Spleen (tissue), 11 donors: ENCODE data around the gene KCNT1. TPM values are rescaled to one million over a fixed set of nuclear protein-coding genes. Genes with fewer than 3 reads are reported as not detected.

Experiments
- DNase-seq: peaks from one replicate; pipeline ENCODE4 v3.0.0-alpha.2; 2020
- H3K27ac ChIP-seq, 8 donors: fragments of 200-600 bp; sonication (generic) in 7 of 8; 1 replicate in 4 of 8; 2 replicates in 4 of 8; pipeline versions ENCODE4 v1.5.0 to v1.8.0; 2016 to 2021; ENCODE audit warnings: inconsistent platforms in 4 of 8, mild to moderate bottlenecking in 4 of 8, moderate library complexity in 1 of 8
- H3K27me3 ChIP-seq, 7 donors: fragments of 200-600 bp; sonication (generic) in 6 of 7; replicated peaks in 1 of 7; 1 replicate in 4 of 7; 2 replicates in 3 of 7; pipeline versions ENCODE4 v1.5.0 to v1.8.0; 2016 to 2021; ENCODE audit warnings: inconsistent platforms in 3 of 7, mild to moderate bottlenecking in 1 of 7
- H3K36me3 ChIP-seq, 6 donors: fragments of 200-600 bp; sonication (generic) in 5 of 6; 1 replicate in 4 of 6; 2 replicates in 2 of 6; pipeline versions ENCODE4 v1.5.0 to v1.8.0; 2016 to 2021; ENCODE audit warnings: inconsistent platforms in 2 of 6
- H3K4me1 ChIP-seq, 6 donors: fragments of 200-600 bp; sonication (generic) in 5 of 6; 1 replicate in 3 of 6; 2 replicates in 3 of 6; pipeline versions ENCODE4 v1.5.0 to v1.8.0; 2016 to 2021; ENCODE audit warnings: inconsistent platforms in 3 of 6
- H3K4me3 ChIP-seq, 8 donors: fragments of 200-600 bp; sonication (generic) in 7 of 8; 1 replicate in 4 of 8; 2 replicates in 4 of 8; pipeline versions ENCODE4 v1.5.0 to v1.8.0; 2016 to 2021; ENCODE audit warnings: inconsistent platforms in 4 of 8, mild to moderate bottlenecking in 4 of 8, moderate library complexity in 2 of 8
- H3K9me3 ChIP-seq, 8 donors: fragments of 200-600 bp; sonication (generic) in 7 of 8; 1 replicate in 4 of 8; 2 replicates in 4 of 8; pipeline versions ENCODE4 v1.5.0 to v1.8.0; 2016 to 2021; ENCODE audit warnings: inconsistent platforms in 4 of 8
- CTCF ChIP-seq, 11 experiments: fragments of 200-600 bp in 7 of 11; fragments of 450-650 bp in 4 of 11; sonication (generic) in 4 of 11; IDR thresholded peaks in 8 of 11; conservative IDR thresholded peaks in 3 of 11; 1 replicate in 7 of 11; 2 replicates in 4 of 11; pipeline versions ENCODE4 v1.4.0 to v1.8.0; 2016 to 2021; ENCODE audit warnings: antibody characterized with exemption in 11 of 11, inconsistent platforms in 4 of 11, mild to moderate bottlenecking in 1 of 11
- POLR2A ChIP-seq, 3 donors: fragments of 450-650 bp; IDR thresholded peaks; one replicate each; pipeline ENCODE4 v1.5.1; 2017; ENCODE audit warnings: antibody characterized with exemption in 3 of 3, mild to moderate bottlenecking in 1 of 3
- POLR2AphosphoS5 ChIP-seq, 3 donors: sonication (generic); formaldehyde crosslinking; IDR thresholded peaks; one replicate each; pipeline ENCODE4 v1.5.1; 2017; ENCODE audit warnings: antibody characterized with exemption in 3 of 3
- WGBS, 5 donors: extraction: QIAGEN DNeasy Blood & Tissue Kit in 3 of 5; methylation state at CpG; one replicate each; pipeline versions ENCODE4 v1.1.5 to v1.1.7; 2013 to 2018; 5-methylcytosine and 5-hydroxymethylcytosine counted together
- intact Hi-C: fragments of 100-400 bp; cut with DNase I; formaldehyde crosslinking; loops from one replicate; pipeline ENCODE4 v1.15.0; 2023; ENCODE audit warnings: low total_unique reads
- polyA plus RNA-seq, 3 donors: library from polyadenylated mRNA; stranded (reverse); fragments of 200-250 nt; gene quantifications; one replicate each; pipeline ENCODE4 v1.2.1, GENCODE V29; 2013
- total RNA-seq, 7 donors: library from RNA; depleted of rRNA in 3 of 7; stranded (reverse); fragments of >200 nt in 3 of 7; fragmentation: NEBNext Ultra II Directional in 4 of 7; extraction: Animal tissue kit (Norgen Biotek cat#: 25700) in 4 of 7; gene quantifications; one replicate each; pipeline versions ENCODE4 v1.1.0 to v1.2.1, GENCODE V29; 2016 to 2021
- donor health status: healthy with polysubstance abuse.
- donor health status: DM: no; HTN: no; CAD: no; lungs with moderate emphysema.
- donor health status: DM: no; HTN: no; CAD: no.
- donor health status: Bipolar disorder and iron deficiency.
- donor health status: healthy.
- donor health status: DM: no; HTN: no; CAD: no.
- donor health status: DM: yes; HTN: yes; CAD: no.

The KCNT1 gene
- total and polyA plus RNA-seq, 10 donors, result 1.0 to 41.5 (median 19.8) TPM

GRCh38 chr9:135734616-135735144 lies 32.7 kb downstream of the KCNT1 start:
- intact Hi-C loops, result no loop called here
- 81 to 83% (median 82%) methylated on average over 3 to 27 of the region's 27 CpGs for WGBS, 5 donors
- no peak for DNase-seq
- peaks cover 0 to 21% (median 12%) of the 10 kb centered on the region in 8 donors for H3K9me3 ChIP-seq
- H3K4me1 ChIP-seq, result peaks cover 0 to 12% (median 0%) of the 10 kb centered on the region in 6 donors
- no peak overlapping the region for H3K4me3 ChIP-seq
- H3K27me3 ChIP-seq, result peaks cover 0 to 61% (median 33%) of the 10 kb centered on the region in 7 donors
- no peak overlapping the region for H3K27ac ChIP-seq
- H3K36me3 ChIP-seq, result peaks cover 0 to 9% (median 0%) of the 10 kb centered on the region in 6 donors
- TF ChIP-seq POLR2A (IDR thresholded peaks at IDR 0.05) (no peak), CTCF (IDR thresholded peaks at IDR 0.05 in 8 of 11, conservative IDR thresholded peaks at IDR 0.05 in 3 of 11) (no peak)

GRCh38 chr9:135736272-135736978 lies 34.4 kb downstream of the KCNT1 start:
- H3K27ac ChIP-seq, result no peak overlapping the region

GRCh38 chr9:135736979-135737839 lies 35.2 kb downstream of the KCNT1 start:
- Histone ChIP-seq H3K4me1 (peaks cover 0 to 12% (median 0%) of the 10 kb centered on the region in 6 donors), H3K9me3 (peaks cover 0 to 3% (median under 1%) of the 10 kb centered on the region in 8 donors), H3K4me3 (no peak overlapping the region), H3K27me3 (peaks cover 0 to 78% (median 33%) of the 10 kb centered on the region in 7 donors), H3K27ac (no peak overlapping the region), H3K36me3 (peaks cover 0 to 7% (median 0%) of the 10 kb centered on the region in 6 donors)
- TF ChIP-seq POLR2A (IDR thresholded peaks at IDR 0.05) (no peak), POLR2AphosphoS5 (IDR thresholded peaks at IDR 0.05) (no peak), CTCF (IDR thresholded peaks at IDR 0.05 in 8 of 11, conservative IDR thresholded peaks at IDR 0.05 in 3 of 11) (no peak)
- WGBS, 5 donors, result 54 to 66% (median 65%) methylated on average over 14 to 23 of the region's 23 CpGs
- no peak for DNase-seq
- intact Hi-C loops, result no loop called here

More at GRCh38 chr9:135736272-135736978, 34.4 kb downstream of the KCNT1 start:
- Histone ChIP-seq H3K36me3 (peaks cover 0 to 7% (median 0%) of the 10 kb centered on the region in 6 donors), H3K9me3 (peaks cover 0 to 10% (median 6%) of the 10 kb centered on the region in 8 donors), H3K4me3 (no peak overlapping the region), H3K27me3 (peaks cover 0 to 77% (median 33%) of the 10 kb centered on the region in 7 donors), H3K4me1 (peaks cover 0 to 12% (median 0%) of the 10 kb centered on the region in 6 donors)
- intact Hi-C loops, result no loop called here
- 7 to 12% (median 7%) methylated on average over 16 to 78 of the region's 78 CpGs for WGBS, 5 donors
- no peak for DNase-seq
- TF ChIP-seq POLR2AphosphoS5 (IDR thresholded peaks at IDR 0.05) (no peak), POLR2A (IDR thresholded peaks at IDR 0.05) (no peak), CTCF (IDR thresholded peaks at IDR 0.05 in 8 of 11, conservative IDR thresholded peaks at IDR 0.05 in 3 of 11) (no peak)
